Measurements from ENCODE around the gene TTC14.
A peak's percentile ranks its signal among the peaks of the same experiment; 100 is the strongest.
"Not testable (repeated sequence)": the region's sequence is repeated elsewhere in the genome, so short reads cannot be mapped to it uniquely, and the experiment has no call there.

TTC14 gene

GRCh38 chr3:180612364-180612763 is 10.4 kb downstream of the TTC14 start:
- no peak for DNase-seq (ENCODE audit: low read depth)
- H3K4me3 ChIP-seq (ENCODE audit: low read depth, low read length): no peak overlapping the region

GRCh38 chr3:180615954-180616353 is 14.0 kb downstream of the TTC14 start:
- DNase-seq (ENCODE audit: low read depth): no peak
- H3K4me3 ChIP-seq (ENCODE audit: low read depth, low read length): no peak overlapping the region
- TF ChIP-seq CTCF (IDR thresholded peaks at IDR 0.05; ENCODE audit: insufficient read depth, low read depth, low read length, missing control alignments): no peak

More at GRCh38 chr3:180612364-180612763, 10.4 kb downstream of the TTC14 start:
- no peak for TF ChIP-seq CTCF (IDR thresholded peaks at IDR 0.05; ENCODE audit: insufficient read depth, low read depth, low read length, missing control alignments)

DNA sequence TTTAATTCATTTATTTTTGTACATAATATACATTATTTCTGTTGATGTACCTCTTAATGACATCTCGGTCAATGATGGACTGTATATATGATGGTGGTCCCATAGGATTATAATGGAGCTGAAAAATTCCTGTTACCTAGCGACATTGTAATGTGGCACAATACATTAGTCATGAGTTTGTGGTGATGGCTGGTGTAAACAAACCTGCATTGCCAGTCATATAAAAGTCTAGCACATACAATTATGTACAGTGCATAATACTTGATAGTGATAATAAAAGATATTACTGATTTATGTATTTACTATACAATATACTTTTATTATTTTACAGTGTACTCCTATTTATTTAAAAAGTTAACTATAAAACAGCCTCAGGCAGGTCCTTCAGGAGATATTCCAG is 15.1 kb downstream of the TTC14 start:
- TF ChIP-seq CTCF (IDR thresholded peaks at IDR 0.05; ENCODE audit: insufficient read depth, low read depth, low read length, missing control alignments): no peak
- DNase-seq (ENCODE audit: low read depth): no peak
- no peak overlapping the region for H3K4me3 ChIP-seq (ENCODE audit: low read depth, low read length)

DNA sequence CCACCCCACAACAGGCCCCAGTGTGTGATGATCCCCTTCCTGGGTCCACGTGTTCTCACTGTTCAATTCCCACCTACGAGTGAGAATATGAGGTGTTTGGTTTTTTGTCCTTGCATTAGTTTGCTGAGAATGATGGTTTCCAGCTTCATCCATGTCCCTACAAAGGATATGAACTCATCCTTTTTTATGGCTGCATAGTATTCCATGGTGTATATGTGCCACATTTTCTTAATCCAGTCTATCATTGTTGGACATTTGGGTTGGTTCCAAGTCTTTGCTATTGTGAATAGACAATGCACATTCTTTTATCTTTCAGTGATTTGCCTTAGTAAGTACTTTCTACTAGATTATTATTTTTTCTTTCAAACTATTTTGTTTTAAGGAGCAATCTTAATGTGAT is 16.6 kb downstream of the TTC14 start:
- not testable (repeated sequence) for DNase-seq (ENCODE audit: low read depth); H3K4me3 ChIP-seq (ENCODE audit: low read depth, low read length)

GRCh38 chr3:180619723-180620122 is 17.8 kb downstream of the TTC14 start:
- TF ChIP-seq CTCF (IDR thresholded peaks at IDR 0.05; ENCODE audit: insufficient read depth, low read depth, low read length, missing control alignments): no peak
- no peak for DNase-seq (ENCODE audit: low read depth)

DNA sequence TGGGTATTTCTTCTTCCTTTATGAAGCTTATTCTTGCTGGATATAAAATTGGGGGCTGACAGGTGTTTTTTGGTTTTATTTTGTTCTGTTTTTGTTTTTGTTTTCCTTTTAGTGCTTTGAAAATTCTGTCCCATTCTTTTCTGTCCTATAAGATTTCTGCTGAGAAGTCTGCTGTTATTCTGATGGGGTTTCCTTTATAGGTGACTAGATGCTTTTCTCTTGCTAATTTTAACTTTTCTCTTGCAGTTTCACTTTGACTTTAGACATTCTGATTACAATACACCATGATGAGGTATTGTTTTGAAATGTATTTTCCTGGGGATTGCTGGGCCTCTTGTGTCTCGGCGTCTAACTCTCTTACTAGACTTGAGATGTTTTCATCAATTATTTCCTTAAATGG is 22.8 kb downstream of the TTC14 start:
- no peak for TF ChIP-seq CTCF (IDR thresholded peaks at IDR 0.05; ENCODE audit: insufficient read depth, low read depth, low read length, missing control alignments)
- no peak overlapping the region for H3K4me3 ChIP-seq (ENCODE audit: low read depth, low read length)
- peak; percentile 12 for DNase-seq (ENCODE audit: low read depth)

More at GRCh38 chr3:180619723-180620122, 17.8 kb downstream of the TTC14 start:
- no peak overlapping the region for H3K4me3 ChIP-seq (ENCODE audit: low read depth, low read length)

GRCh38 chr3:180626844-180627243 is 24.9 kb downstream of the TTC14 start:
- no peak for TF ChIP-seq CTCF (IDR thresholded peaks at IDR 0.05; ENCODE audit: insufficient read depth, low read depth, low read length, missing control alignments)
- H3K4me3 ChIP-seq (ENCODE audit: low read depth, low read length): no peak overlapping the region
- peak; percentile 63 for DNase-seq (ENCODE audit: low read depth)

Measured in GM12865 (cell line).